H1 (cell line): ENCODE results near the gene UGT1A9.
A peak's percentile ranks its signal among the peaks of the same experiment; 100 is the strongest.

Source experiments
- POLR2A ChIP-seq, 2 experiments: IDR thresholded peaks; 1 replicate in 1 of 2; 2 replicates in 1 of 2; pipeline ENCODE4 v1.6.1; 2011; ENCODE audit warnings: low read depth in 2 of 2, low read length in 2 of 2, mild to moderate bottlenecking in 2 of 2; ENCODE audit errors: control extremely low read depth in 1 of 2
- POLR2AphosphoS5 ChIP-seq: IDR thresholded peaks from 2 replicates; pipeline ENCODE4 v1.6.1; 2011; ENCODE audit warnings: low read depth, low read length
- SP4 ChIP-seq: IDR thresholded peaks from 2 replicates; pipeline ENCODE4 v1.6.1; 2012; ENCODE audit warnings: low read length, inconsistent platforms
- TAF1 ChIP-seq: IDR thresholded peaks from 2 replicates; pipeline ENCODE4 v1.6.1; 2011; ENCODE audit warnings: mild to moderate bottlenecking, low read depth, low read length
- TBP ChIP-seq: IDR thresholded peaks from 2 replicates; pipeline ENCODE4 v1.6.1; 2011; ENCODE audit warnings: low read depth, low read length, improper control_type of control experiment
- TF ChIP-seq, protein P1 (sequence below), 3 experiments: IDR thresholded peaks; 1 replicate in 2 of 3; 2 replicates in 1 of 3; pipeline versions ENCODE4 v1.5.1 to v1.6.1; 2011; ENCODE audit warnings: low read length in 3 of 3, mild to moderate bottlenecking in 3 of 3, inconsistent platforms in 2 of 3, low read depth in 1 of 3, moderate library complexity in 1 of 3; ENCODE audit not compliant: insufficient read depth in 1 of 3; ENCODE audit errors: control extremely low read depth in 1 of 3

DNA sequence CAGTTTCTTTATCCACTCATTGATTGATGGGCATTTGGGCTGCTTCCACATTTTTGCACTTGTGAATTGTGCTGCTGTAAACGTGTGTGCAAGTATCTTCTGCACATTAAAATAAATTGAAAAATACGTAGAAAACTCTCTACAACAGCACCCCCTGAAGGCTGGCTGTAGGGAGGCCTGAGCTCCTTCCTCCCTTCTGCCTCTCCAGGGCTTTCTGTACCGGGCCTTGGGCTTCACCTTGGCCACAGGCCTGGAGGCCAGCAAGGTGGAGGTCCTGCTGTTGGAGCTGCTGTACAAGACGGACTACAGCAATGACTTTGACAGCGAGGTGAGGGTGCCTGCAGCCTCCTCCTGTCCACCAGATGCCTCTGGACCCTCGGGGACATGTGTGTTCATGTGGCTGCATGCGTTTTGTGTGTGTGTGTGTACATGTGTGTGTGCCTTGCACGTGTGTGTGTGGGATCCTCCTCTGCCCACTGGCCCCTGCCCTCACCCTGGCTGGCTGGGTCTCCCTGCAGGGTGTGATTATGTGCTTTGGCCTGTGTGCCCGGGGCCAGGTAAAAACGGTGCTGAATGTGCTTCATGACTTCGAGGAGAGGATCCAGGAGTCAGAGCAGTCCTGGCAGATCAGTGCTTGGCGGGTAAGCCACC lies 135.6 kb downstream of the UGT1A9 start:
- TF ChIP-seq, protein P1, sequence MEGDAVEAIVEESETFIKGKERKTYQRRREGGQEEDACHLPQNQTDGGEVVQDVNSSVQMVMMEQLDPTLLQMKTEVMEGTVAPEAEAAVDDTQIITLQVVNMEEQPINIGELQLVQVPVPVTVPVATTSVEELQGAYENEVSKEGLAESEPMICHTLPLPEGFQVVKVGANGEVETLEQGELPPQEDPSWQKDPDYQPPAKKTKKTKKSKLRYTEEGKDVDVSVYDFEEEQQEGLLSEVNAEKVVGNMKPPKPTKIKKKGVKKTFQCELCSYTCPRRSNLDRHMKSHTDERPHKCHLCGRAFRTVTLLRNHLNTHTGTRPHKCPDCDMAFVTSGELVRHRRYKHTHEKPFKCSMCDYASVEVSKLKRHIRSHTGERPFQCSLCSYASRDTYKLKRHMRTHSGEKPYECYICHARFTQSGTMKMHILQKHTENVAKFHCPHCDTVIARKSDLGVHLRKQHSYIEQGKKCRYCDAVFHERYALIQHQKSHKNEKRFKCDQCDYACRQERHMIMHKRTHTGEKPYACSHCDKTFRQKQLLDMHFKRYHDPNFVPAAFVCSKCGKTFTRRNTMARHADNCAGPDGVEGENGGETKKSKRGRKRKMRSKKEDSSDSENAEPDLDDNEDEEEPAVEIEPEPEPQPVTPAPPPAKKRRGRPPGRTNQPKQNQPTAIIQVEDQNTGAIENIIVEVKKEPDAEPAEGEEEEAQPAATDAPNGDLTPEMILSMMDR (IDR thresholded peaks at IDR 0.05; ENCODE audit: control extremely low read depth in 1 of 3, insufficient read depth in 1 of 3, low read depth in 1 of 3, low read length in 3 of 3): peak in 1 of 3 experiments; percentile 14; a peak in 2 of 4 replicates
- TF ChIP-seq TAF1 (no peak), POLR2A (IDR thresholded peaks at IDR 0.05; ENCODE audit: control extremely low read depth in 1 of 2, low read depth in 2 of 2, low read length in 2 of 2) (no peak), TBP (no peak), POLR2AphosphoS5 (no peak), SP4 (no peak)
